ENCODE measurements around the gene RBBP8.

RBBP8 gene

DNA sequence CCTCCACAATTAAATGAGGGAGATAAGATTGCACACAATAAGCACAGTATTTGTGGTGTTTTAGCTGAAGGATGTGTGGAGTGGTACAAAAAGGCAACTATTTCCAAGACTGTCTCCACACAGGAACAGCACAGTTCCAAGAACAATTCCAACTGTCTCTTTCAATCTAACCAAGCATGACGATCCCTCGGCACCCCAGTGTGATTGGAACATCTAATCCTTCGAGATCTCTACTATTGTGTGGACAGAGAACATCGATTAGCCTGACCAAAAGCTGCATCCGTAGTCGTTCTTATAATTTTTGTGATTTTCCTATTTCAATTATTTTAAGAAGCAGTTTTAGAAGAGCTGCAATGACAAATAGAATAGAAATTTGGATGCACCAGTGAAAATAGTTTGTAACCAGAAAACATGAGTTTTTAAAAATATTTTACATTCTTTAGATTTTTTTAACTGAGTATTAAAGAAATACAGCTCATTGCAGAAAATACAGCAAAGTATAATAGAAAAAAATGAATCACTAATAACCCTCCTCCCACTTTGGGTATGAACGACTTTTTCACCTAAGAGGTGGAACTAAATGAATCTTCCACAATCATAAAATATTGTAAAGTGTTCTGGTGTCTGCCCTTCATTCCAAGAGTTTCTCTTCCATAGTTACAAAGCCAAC, 125.8 kb downstream of the RBBP8 start:
- no peak for DNase-seq (ENCODE audit: extremely low read depth in 1 of 2, low read depth in 1 of 2)

DNA sequence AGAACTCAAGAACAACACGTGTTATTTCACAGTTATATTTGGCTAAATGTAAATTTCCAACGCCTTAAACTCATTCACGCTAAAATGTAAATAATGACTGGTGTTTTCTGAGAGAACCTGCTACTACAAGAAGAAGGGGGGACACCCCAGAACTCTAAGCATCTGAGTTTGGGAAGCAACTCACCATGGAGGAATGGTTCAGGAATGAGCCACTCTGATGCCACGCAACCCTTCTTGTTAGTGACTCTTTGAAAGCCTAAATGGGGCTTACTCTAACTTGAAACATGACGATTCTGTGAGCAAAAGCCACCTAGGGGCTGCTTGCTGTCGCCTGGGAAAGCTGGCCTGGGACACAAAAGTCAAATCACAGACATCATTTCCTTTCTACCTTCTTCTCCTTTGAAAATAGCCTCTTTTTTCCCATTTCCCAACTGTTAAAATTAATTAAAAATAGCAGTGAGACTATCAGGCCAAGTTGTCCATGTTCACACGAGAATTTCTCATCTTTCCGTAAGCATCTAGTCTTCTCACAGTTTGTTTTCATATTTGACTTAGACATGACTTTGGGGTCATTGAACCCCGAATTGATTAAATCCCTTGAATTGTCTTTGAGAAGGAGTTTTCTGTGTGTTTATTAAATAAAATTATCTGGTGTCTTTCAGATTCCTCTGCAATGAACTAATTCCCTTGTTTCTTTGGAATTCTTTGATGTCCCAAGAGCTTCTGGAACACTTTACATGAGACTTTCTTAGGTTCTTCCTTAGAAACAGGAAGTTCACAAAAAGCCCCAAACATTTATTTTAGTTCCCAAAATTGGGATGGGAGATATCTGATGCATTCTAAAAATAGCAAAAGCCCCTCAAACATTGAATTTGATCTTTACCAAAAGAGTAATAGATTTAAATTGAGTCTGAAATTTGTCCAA, 126.7 kb downstream of the RBBP8 start:
- DNase-seq (ENCODE audit: extremely low read depth in 1 of 2, low read depth in 1 of 2): no peak

DNA sequence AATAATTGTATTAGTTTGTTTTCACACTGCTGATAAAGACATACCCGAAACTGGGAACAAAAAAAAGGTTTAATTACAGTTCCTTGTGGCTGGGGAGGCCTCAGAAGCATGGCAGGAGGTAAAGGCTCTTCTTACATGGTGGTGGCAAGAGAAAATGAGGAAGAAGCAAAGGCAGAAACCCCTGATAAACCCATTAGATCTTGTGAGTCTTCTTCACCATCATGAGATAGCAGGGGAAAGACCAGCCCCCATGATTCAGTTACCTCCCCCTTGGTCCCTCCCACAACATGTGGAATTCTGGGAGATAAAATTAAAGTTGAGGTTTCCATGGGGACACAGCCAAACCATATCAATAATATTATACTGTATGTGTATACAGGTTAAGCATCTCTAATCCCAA, 128.9 kb downstream of the RBBP8 start:
- no peak for DNase-seq (ENCODE audit: extremely low read depth in 1 of 2, low read depth in 1 of 2)

DNA sequence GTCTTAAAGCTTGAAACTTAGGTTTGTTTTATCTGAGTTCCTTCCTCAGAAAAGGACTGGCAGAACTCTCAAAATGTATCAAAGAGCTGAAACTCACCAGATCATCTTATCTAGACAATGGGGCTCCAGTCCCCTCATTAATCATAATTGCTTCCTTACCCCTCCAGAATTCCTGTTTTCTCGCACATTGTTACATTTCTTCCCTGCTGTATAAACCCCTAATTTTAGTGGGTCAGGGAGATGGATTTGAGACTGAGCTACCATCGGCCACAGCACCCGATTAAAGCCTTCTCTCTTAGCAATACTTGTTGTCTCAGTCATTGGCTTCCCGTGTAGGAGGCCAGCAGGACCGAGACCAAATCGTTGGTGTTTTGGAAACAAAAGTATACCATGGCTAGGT, 130.4 kb downstream of the RBBP8 start:
- no peak for DNase-seq (ENCODE audit: extremely low read depth in 1 of 2, low read depth in 1 of 2)

DNA sequence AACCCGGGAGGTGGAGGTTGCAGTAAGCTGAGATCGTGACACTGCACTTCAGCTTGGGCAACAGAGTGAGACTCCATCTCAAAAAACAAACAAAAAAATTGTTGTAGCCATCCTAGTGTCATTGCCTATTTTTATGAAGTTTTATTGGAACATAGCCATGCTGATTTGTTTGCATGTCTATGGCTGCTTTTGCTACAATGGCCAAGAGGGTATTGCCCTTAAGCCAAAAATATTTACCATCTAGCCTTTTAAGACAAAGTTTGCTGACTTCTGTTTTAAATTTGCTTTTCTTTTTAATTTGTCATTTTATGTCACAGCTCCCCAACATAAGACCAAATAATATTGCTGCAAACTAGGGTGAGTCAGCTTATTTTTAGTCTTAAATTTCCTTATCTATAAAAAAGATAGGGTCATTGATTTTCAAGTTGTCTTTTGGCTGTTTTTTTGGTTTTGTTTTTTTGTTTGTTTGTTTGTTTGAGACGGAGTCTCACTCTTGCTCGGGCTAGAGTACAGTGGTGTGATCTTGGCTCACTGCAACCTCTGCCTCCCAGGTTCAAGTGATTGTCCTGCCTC, 132.2 kb downstream of the RBBP8 start:
- DNase-seq (ENCODE audit: extremely low read depth in 1 of 2, low read depth in 1 of 2): no peak

DNA sequence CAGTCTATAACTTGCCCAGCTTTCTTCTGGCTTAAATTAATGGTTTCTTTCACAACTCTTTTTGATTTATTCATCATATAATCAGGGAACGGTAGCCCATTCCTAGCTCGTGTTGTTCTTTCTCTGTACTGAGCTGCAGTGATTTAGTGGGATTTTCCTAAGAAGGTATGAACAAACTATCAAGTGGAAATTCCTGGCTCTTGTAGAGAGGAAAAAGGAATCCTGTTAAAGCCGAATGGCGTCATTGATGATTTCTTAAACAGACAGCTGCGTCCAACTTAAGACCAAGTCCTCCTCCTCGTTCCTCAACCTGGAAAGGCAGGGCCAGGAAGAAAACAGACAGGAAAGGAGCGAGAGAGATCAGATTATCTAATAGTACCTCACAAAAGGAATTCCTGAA, 132.9 kb downstream of the RBBP8 start:
- no peak for DNase-seq (ENCODE audit: extremely low read depth in 1 of 2, low read depth in 1 of 2)

DNA sequence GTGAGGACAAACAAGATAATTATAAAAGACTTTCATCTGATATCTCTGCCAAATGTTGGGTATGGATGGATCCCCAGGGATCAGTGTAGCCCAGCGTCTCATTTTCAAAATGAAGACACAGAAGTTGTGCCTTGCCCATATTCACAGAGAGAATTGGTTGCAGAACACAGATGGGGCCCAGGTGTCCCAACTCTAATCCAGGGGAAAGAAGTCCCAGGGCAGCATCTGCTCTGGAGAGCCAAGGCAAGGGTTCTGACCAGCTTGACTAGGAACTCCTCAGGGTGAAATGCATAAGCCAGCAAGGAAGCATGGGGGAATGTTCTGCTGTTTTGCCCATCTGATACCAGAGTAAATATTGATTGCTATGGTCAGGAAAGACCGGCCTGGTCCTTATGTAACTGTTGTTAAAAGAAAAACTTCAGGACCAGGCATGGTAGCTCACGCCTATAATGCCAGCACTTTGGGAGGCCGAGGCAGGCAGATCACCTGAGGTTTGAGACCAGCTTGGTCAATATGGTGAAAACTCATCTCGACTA, 133.4 kb downstream of the RBBP8 start:
- no peak for DNase-seq (ENCODE audit: extremely low read depth in 1 of 2, low read depth in 1 of 2)

DNA sequence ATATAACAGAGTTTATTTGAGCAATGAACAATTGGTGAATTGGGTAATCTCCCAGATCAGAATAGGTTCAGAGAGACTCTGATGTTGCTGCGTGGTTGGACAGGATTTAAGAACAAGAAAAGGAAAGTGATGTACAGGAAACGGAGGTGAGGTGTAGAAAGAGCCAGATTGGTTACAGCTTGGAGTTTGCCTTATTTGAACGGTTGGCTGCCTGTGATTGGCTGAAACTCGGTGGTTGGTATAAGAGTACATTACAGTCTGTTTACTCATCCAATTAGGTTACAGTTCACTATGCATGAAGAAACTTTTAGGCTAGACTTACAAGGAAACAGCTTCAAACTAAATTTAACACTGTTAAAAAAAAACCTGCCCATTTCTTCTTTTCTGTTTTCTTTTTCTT, 134.1 kb downstream of the RBBP8 start:
- no peak for DNase-seq (ENCODE audit: extremely low read depth in 1 of 2, low read depth in 1 of 2)

DNA sequence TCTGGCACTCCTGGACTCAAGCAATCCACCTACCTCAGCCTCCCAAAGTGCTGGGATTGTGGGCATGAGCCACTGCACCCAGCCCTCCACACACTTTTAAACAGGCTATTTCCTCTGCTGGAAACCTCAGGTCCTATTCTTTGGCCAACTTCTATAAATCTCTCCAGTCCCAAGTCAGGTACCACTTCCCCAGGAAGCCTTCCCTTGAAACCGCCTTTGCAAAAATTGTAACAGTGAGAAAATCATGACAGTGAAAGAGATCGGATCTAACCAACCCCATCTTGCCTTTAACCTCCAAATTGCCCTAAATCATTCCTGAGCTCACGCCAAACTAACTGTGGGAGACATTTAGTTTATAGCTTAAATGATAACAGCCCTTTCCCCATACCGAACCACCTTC, 134.9 kb downstream of the RBBP8 start:
- no peak for DNase-seq (ENCODE audit: extremely low read depth in 1 of 2, low read depth in 1 of 2)

DNA sequence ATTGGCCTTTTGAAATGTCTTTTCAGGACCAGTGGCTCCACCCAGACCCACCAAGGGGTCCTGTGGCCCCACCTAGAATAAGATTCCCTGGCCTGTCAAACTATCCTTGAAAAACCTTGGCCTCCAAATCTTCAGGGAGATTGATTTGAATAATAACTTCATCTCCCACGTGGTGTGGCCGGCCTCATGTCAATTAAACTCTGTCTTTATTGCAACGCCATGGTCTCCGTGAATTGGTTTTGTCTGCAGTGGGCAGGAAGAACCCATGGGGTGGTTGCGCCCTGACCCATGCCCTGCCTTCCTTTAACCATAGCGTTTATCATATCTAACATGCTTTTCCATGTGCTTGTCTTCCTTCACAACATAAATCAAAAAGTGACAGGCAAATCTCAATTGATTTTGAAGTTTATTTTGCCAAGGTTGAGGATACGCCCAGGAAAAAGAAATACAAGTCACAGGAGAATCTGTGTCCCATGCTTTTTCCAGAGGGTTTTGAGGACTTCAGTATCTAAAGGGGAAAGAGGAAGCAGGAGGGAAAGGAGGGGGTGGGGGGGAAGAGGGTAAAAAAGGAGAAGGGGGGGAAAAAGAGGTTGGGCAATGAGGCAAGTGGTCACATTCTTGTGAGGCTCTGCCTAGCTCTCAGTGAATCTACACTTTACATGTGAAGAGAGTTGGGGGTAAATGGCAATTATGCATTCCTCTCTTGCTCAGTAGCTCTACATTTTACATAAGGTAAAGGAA, 135.6 kb downstream of the RBBP8 start:
- DNase-seq (ENCODE audit: extremely low read depth in 1 of 2, low read depth in 1 of 2): no peak

DNA sequence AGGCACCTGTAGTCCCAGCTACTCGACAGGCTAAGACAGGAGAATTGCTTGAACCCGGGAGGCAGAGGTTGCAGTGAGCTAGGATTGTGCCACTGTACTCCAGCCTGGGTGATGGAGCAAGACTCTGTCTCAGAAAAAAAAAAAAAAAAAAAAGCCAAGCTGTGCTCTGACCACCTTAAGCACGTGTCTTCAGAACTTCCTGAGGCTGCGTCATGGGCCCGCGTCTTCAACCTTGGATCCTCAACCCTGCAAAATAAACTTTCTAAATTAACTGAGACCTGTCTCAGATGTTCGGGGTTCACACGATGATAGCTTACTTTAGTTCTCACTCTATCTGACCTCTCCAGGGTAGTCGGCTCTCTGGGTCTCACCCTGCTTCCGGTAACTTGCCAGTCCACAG, 136.4 kb downstream of the RBBP8 start:
- no peak for DNase-seq (ENCODE audit: extremely low read depth in 1 of 2, low read depth in 1 of 2)

DNA sequence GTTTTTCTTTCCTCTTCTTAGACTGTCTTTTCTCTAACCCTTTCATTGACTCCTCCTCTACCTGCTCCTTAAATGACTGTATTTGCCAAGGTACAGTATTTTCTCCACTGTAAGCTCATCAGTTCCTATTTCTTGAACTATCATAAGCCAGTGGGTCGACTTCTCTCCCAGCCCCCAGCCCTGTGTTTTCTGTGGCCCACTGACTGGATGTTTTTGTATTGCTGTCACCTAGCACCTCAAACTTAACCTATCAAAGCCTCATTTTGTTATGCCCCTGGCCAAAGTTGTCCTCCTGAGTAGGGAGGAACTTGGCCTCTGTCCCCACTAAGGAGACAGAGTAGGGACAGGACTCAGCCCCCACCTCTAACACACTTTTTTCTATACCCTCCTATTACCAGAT, 136.8 kb downstream of the RBBP8 start:
- DNase-seq (ENCODE audit: extremely low read depth in 1 of 2, low read depth in 1 of 2): no peak

DNA sequence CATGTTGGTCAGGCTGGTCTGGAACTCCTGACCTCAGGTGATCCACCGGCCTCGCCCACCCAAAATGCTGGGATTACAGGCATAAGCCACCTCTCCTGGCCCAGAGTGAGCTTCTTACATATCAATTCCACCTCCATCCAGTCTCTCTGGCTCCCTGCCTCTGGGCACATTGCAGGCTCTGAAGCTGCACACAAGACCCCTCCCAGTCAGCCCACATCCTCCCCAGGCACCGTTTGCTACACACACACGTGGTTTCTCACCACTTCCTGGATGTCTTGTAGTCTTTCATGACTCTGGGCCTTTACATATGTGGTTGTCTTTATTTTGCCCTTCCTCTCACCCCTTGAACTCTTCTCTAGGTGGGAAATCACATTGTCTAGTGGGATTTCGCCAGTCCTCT, 138.2 kb downstream of the RBBP8 start:
- peak; percentile 55 to 70 for DNase-seq (ENCODE audit: extremely low read depth in 1 of 2, low read depth in 1 of 2)

DNA sequence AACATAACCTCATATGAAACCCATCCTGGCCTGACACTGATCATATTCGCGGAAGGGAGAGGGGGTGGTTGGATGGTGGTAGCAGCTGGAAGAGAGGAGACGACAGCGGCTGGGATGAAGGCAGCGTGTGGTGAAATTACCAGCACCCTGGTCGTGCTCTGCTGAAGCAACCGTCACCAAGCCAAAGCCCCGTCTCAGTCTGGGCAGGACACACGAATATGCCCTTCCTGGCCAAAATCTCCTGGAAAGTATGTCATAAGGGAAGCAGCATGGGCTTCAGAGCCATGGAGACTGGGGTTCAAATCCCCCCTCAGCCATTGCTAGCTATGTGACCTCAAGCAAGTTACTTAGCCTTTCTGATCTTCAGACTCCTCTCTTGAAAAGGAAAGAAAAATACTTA, 139.0 kb downstream of the RBBP8 start:
- no peak for DNase-seq (ENCODE audit: extremely low read depth in 1 of 2, low read depth in 1 of 2)

DNA sequence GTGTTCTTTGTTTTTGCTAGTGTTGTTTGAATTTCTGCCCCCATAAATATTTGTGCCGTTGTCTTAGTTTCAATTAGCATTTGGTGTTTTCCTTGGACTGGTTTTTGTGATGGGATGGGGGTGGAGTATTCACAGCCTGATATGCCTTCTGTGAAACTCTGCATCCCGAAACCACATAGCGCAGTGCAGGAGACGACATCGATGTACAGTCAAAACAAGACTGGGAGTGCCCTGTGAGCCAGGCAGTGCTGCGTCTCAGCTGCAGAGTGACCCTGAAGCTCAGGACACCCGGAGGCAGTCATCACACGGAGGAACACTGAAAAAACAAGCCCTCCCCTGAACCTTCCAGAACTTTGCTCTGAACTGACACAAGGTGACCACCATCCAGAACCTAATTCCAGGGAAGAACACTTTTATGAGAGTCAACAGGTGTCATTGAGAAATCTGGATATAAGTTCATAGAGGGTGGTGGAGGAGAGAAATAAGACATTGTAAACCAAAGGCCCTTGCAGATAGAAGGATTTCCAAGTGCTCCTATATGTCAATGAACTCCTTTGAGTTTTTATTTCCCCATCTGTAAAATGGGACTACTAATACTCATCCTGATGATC, 141.0 kb downstream of the RBBP8 start:
- DNase-seq (ENCODE audit: extremely low read depth in 1 of 2, low read depth in 1 of 2): no peak

Measured in stimulated activated CD8-positive, alpha-beta memory T cell treated with anti-CD3 and anti-CD28 coated beads, Interleukin-7, amount 100 ng/mL, for 48 hours (primary cell).